ENCODE data around the gene PAK6.

Gene PAK6

DNA sequence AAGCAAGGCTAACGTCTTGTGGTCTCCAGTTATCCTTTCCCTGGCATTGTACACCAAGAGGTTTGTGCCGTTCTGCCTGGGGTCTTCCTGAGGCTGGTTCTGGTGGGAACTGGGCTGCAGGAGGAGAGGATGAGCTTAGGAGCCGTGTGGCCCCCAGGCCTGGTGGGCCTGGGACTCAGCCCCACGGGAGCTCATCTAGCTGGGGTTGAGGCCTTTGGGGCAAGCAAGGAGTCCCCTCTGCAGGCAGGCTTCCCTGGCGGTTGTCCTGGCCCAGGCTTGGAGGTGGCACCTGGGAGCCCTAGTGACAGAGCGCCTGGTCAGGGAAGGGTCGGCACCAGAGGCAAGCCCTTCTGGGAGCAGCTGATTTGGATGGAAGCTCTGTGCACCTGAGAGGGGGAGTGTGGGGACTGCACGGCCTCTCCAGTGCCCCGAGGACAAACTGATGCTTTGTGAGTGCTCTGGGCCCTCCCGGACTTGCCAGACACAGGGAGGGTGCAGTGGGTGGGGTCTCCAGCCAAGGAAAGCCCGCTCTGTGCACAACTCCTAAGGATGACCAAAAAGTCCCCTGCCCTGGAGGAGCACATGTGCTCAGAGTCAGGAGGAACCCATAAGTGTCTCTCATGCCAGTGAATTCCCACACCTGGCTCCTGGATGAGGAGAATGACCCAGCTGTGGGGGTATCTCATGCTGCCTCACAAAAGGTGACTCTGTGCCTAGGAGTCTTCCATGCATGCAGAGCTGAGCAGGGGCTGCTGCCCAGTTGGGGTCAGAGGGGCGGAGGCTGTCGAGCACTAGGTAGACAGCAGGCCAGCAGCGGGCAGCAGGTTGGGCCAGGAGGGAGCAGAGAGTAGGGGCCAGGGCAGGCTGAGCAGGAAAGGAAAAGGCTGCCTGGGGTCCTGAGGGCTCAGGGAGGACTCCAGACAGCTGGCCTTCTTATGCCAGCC lies 2.7 kb downstream of the PAK6 start:
- Histone ChIP-seq H3K36me3 (ENCODE audit: control insufficient read depth, insufficient read depth, low read length) (no peaks in the 10 kb centered on the region), H3K4me3 (ENCODE audit: insufficient read depth, low read depth, low read length, poor library complexity, severe bottlenecking) (no peak overlapping the region), H3K27me3 (replicated peaks; ENCODE audit: control insufficient read depth, insufficient read depth, low read length, poor library complexity, severe bottlenecking) (peaks cover 6% of the 10 kb centered on the region), H3K27ac (ENCODE audit: insufficient read depth, low read length, poor library complexity, severe bottlenecking) (no peak overlapping the region), H3K4me1 (ENCODE audit: control insufficient read depth, insufficient read depth, low read length, poor library complexity, severe bottlenecking) (peaks cover 6% of the 10 kb centered on the region), H3K9me3 (ENCODE audit: control insufficient read depth, low read length) (no peaks in the 10 kb centered on the region)
- no peak for DNase-seq

DNA sequence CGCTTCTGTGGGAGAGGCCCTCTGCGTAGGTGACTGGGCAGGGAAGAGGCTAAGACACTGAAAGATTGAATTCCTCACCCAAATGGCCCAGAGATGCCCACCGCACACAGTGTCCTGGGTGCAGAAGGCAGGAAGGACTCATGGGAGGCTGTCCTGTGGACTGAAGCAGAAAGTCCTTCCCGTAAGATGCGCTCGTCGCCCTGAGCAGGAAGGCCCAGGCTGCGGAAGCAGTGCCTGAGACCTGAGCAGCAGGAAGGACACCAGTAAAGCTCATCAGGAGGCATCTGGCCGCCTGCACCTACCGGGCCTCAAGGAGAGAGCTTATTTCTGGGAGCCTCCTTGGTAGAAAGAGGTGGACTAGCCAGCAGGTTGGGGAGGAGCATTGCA lies 3.3 kb downstream of the PAK6 start:
- H3K9me3 ChIP-seq (ENCODE audit: control insufficient read depth, low read length): no peaks in the 10 kb centered on the region
- peaks cover 6% of the 10 kb centered on the region for H3K27me3 ChIP-seq (replicated peaks; ENCODE audit: control insufficient read depth, insufficient read depth, low read length, poor library complexity, severe bottlenecking)
- no peaks in the 10 kb centered on the region for H3K36me3 ChIP-seq (ENCODE audit: control insufficient read depth, insufficient read depth, low read length)
- no peak overlapping the region for H3K4me3 ChIP-seq (ENCODE audit: insufficient read depth, low read depth, low read length, poor library complexity, severe bottlenecking)
- no peak overlapping the region for H3K27ac ChIP-seq (ENCODE audit: insufficient read depth, low read length, poor library complexity, severe bottlenecking)
- H3K4me1 ChIP-seq (ENCODE audit: control insufficient read depth, insufficient read depth, low read length, poor library complexity, severe bottlenecking): peaks cover 6% of the 10 kb centered on the region
- no peak for DNase-seq

DNA sequence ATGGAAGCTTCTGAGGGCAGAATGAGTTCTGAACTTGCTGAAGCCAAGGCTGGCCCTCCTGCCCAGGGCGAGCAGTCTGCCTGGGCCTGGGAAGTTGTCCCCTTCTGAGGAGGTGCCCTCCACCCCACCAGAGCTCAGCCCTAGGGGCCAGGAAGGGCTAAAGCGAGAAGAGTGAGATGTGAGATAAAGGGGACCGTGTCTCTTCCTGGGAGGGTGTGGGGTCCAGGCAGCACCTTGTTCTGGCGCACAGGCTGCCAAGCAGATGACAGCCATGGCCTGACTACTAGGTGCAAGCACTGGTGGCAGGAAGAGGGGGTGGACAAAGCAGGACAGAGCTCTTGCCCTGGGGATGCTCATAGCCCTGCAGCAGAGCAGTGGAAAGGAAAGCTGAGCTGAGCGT lies 3.7 kb downstream of the PAK6 start:
- Histone ChIP-seq H3K27me3 (replicated peaks; ENCODE audit: control insufficient read depth, insufficient read depth, low read length, poor library complexity, severe bottlenecking) (peaks cover 6% of the 10 kb centered on the region), H3K4me1 (ENCODE audit: control insufficient read depth, insufficient read depth, low read length, poor library complexity, severe bottlenecking) (peaks cover 6% of the 10 kb centered on the region), H3K9me3 (ENCODE audit: control insufficient read depth, low read length) (no peaks in the 10 kb centered on the region), H3K27ac (ENCODE audit: insufficient read depth, low read length, poor library complexity, severe bottlenecking) (no peak overlapping the region), H3K4me3 (ENCODE audit: insufficient read depth, low read depth, low read length, poor library complexity, severe bottlenecking) (no peak overlapping the region), H3K36me3 (ENCODE audit: control insufficient read depth, insufficient read depth, low read length) (no peaks in the 10 kb centered on the region)
- DNase-seq: no peak

DNA sequence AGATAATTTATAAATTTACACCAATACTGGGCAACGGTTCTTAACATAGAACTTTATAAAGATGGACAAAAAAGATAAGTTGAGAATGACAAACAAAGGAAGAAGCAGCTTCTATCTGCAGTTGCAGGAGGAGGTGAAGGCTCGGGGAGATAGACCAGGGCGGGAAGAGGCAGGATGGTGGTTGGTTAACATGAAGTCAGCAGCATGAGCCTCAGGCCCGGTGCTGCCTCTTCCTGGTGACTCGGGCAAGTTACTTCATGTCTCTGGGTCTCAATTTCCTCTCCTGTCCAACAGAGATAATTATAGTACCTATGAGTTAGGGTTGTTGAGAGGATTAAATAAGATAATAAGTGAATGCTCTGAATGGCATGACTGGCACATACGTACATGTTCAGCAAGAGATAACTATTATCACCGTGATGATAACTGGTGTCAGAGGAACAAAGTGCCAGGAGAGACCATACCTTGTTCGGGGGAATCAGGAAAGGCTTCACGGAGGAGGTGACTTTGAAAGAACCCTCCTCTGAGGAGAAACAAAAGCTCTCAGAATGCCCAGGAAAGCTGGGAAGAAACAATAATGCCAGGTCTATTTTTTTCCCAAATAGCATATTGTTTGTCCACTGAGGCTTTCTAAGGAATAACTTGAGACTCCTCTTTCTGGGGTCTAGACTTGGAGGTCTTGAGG lies 4.4 kb downstream of the PAK6 start:
- H3K36me3 ChIP-seq (ENCODE audit: control insufficient read depth, insufficient read depth, low read length): no peaks in the 10 kb centered on the region
- no peaks in the 10 kb centered on the region for H3K9me3 ChIP-seq (ENCODE audit: control insufficient read depth, low read length)
- DNase-seq: no peak
- H3K4me3 ChIP-seq (ENCODE audit: insufficient read depth, low read depth, low read length, poor library complexity, severe bottlenecking): no peak overlapping the region
- peaks cover 6% of the 10 kb centered on the region for H3K4me1 ChIP-seq (ENCODE audit: control insufficient read depth, insufficient read depth, low read length, poor library complexity, severe bottlenecking)
- H3K27me3 ChIP-seq (replicated peaks; ENCODE audit: control insufficient read depth, insufficient read depth, low read length, poor library complexity, severe bottlenecking): peaks cover 6% of the 10 kb centered on the region
- no peak overlapping the region for H3K27ac ChIP-seq (ENCODE audit: insufficient read depth, low read length, poor library complexity, severe bottlenecking)

DNA sequence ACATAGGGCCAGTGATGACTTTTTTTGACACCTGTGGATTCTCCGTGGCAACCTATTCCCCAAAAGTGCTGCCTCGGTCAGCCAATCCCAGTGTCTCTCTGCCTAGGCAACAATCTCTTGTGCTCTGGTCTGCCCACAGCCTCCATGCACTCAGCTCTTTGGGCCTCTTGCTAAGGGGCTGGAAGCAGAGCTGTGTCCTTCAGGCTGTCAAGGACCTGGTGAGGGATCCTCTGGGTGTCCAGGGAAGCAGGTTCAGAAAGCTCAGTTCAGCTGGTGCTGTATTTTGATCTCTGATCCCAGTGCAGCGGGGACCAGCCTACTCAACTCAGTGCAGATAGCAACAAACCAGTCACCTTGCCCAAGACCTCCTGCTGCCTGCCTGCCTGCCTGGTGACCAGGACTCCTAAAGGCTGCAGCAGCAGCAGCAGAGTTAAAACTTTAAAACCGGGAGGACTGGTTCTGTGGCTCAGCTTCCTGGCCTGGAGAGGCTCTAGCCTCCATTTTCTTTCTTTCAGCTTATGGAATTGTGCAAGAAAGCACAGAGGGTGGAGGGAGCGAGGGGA lies 6.2 kb downstream of the PAK6 start:
- no peaks in the 10 kb centered on the region for H3K4me1 ChIP-seq (ENCODE audit: control insufficient read depth, insufficient read depth, low read length, poor library complexity, severe bottlenecking)
- no peak for DNase-seq
- no peak overlapping the region for H3K27ac ChIP-seq (ENCODE audit: insufficient read depth, low read length, poor library complexity, severe bottlenecking)
- H3K36me3 ChIP-seq (ENCODE audit: control insufficient read depth, insufficient read depth, low read length): no peaks in the 10 kb centered on the region
- H3K4me3 ChIP-seq (ENCODE audit: insufficient read depth, low read depth, low read length, poor library complexity, severe bottlenecking): no peak overlapping the region
- no peaks in the 10 kb centered on the region for H3K27me3 ChIP-seq (replicated peaks; ENCODE audit: control insufficient read depth, insufficient read depth, low read length, poor library complexity, severe bottlenecking)
- no peaks in the 10 kb centered on the region for H3K9me3 ChIP-seq (ENCODE audit: control insufficient read depth, low read length)

DNA sequence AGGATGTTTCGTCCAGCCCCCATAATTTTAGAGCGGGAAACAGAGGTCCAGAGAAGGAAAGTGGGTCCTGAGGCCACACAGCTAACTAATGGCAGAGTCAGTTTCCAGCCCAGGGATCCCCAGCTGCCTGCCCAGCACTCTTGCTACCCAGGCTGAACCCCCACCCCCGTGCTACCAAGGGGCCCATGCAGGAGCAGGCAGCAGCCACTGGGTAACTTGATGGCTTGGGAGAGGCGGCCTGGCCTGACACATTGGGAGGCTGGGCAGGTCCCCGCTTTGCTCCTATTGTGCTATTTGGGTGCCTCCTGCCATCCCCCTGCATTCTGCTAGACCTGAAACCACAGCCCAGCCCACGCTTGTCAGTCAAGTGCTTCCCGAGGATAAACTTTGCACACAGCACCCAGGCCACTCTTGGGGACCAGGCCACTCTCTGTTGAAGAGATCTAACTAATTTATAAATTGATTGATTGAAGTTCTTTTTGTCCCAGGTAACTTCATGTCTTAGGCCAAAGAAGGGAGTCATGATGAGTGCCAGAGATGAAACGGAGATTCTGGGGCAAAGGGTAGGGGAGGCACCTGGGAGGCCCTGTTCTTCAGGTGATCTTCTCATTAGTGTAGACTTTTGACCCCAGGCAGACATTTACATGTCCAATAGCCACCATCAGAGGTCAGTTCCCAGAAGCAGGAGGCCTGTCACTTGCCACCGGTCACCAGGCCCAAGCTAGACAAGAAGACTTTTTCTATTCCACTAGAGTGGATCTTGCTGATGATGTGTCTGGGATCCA lies 7.0 kb downstream of the PAK6 start:
- no peak for DNase-seq
- H3K27ac ChIP-seq (ENCODE audit: insufficient read depth, low read length, poor library complexity, severe bottlenecking): no peak overlapping the region
- no peaks in the 10 kb centered on the region for H3K9me3 ChIP-seq (ENCODE audit: control insufficient read depth, low read length)
- no peaks in the 10 kb centered on the region for H3K36me3 ChIP-seq (ENCODE audit: control insufficient read depth, insufficient read depth, low read length)
- H3K27me3 ChIP-seq (replicated peaks; ENCODE audit: control insufficient read depth, insufficient read depth, low read length, poor library complexity, severe bottlenecking): no peaks in the 10 kb centered on the region
- no peaks in the 10 kb centered on the region for H3K4me1 ChIP-seq (ENCODE audit: control insufficient read depth, insufficient read depth, low read length, poor library complexity, severe bottlenecking)
- no peak overlapping the region for H3K4me3 ChIP-seq (ENCODE audit: insufficient read depth, low read depth, low read length, poor library complexity, severe bottlenecking)

DNA sequence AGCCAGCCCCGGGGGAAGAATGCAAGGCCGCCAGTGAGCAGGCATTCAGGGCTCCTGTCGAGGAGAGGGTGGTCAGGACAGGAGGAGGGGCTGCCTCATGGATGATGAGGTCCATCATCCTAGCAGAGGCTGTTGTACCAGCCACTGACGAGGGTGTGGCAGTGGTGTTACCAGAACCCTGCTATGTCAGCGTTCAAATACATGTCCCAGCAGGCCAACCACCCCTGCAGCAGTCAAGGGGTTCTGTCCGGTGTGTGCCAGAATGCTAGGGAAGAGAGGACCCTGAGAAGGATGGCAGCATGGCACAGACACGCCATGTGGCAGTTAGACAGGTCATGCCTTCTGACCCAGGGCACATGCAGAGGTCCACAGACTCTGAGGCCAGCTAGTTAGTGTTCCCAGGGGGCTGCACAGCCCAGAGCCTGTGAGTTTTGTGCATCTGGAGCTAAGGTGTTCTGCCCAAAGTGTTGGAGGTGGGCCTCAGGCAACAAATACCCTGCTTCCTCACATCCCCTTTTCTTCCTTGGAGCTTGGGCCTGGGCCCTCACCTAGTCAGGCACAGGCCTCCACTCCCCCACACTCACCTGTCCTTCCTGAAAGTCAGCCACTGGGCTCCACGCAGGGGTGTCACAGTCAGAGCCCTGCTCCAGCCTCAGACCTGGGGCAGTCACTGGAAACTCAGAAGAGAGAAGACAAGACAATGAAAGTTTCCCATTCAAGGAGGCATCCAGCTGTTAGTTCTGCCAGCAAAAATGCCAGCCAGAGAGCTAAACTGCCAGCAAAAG lies 7.8 kb downstream of the PAK6 start:
- H3K4me3 ChIP-seq (ENCODE audit: insufficient read depth, low read depth, low read length, poor library complexity, severe bottlenecking): no peak overlapping the region
- DNase-seq: no peak
- no peaks in the 10 kb centered on the region for H3K4me1 ChIP-seq (ENCODE audit: control insufficient read depth, insufficient read depth, low read length, poor library complexity, severe bottlenecking)
- H3K27me3 ChIP-seq (replicated peaks; ENCODE audit: control insufficient read depth, insufficient read depth, low read length, poor library complexity, severe bottlenecking): no peaks in the 10 kb centered on the region
- no peaks in the 10 kb centered on the region for H3K9me3 ChIP-seq (ENCODE audit: control insufficient read depth, low read length)
- no peaks in the 10 kb centered on the region for H3K36me3 ChIP-seq (ENCODE audit: control insufficient read depth, insufficient read depth, low read length)
- no peak overlapping the region for H3K27ac ChIP-seq (ENCODE audit: insufficient read depth, low read length, poor library complexity, severe bottlenecking)

DNA sequence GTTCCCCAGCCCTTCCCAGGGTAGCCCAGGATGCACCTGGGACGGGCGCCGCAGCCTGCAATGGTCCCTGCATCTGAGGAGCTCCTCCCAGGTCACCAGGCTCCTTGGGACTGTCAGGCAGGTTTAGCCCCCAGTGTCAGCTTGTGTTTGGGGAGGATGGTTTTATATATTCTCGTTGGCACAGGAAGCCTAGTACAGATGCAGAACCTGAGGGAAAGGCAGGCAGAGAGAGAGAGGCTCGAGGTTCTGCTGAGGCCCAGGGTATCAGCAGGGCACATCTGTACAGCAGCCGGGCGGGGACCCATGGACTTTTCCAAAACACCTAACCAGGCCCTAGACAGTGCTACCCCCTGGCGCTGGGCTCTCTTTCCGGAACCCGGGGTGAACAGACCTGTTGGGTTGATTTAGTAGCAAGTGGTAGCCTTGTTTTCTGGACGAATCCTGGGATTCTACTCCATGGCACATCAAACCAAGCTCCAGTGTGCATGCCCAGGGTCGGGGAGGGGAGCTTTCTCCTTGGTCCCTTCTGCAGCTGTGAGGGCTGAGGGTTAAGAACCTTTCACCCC lies 8.6 kb downstream of the PAK6 start:
- Histone ChIP-seq H3K36me3 (ENCODE audit: control insufficient read depth, insufficient read depth, low read length) (no peaks in the 10 kb centered on the region), H3K4me3 (ENCODE audit: insufficient read depth, low read depth, low read length, poor library complexity, severe bottlenecking) (no peak overlapping the region), H3K9me3 (ENCODE audit: control insufficient read depth, low read length) (no peaks in the 10 kb centered on the region), H3K27ac (ENCODE audit: insufficient read depth, low read length, poor library complexity, severe bottlenecking) (no peak overlapping the region), H3K27me3 (replicated peaks; ENCODE audit: control insufficient read depth, insufficient read depth, low read length, poor library complexity, severe bottlenecking) (peaks cover 4% of the 10 kb centered on the region), H3K4me1 (ENCODE audit: control insufficient read depth, insufficient read depth, low read length, poor library complexity, severe bottlenecking) (peaks cover 4% of the 10 kb centered on the region)
- DNase-seq: no peak

All from effector memory CD4-positive, alpha-beta T cell (primary cell).